H1 (cell line): ENCODE measurements around the gene S100P. TPM values are rescaled to one million over a fixed set of nuclear protein-coding genes. Genes with fewer than 3 reads are reported as not detected.
A peak's percentile ranks its signal among the peaks of the same experiment; 100 is the strongest.
"Not testable (repeated sequence)": the region's sequence is repeated elsewhere in the genome, so short reads cannot be mapped to it uniquely, and the experiment has no call there.

Experiments used
- CTCF ChIA-PET: fragments of 300-600 bp; sonication (Branson Sonifier 250); formaldehyde crosslinking; loops from one replicate; lab custom pipeline; 2021; ENCODE audit not compliant: partially characterized antibody; lab: Charles Lee
- POLR2A ChIA-PET: fragments of 300-600 bp; sonication (Branson Sonifier 250); formaldehyde crosslinking; loops from one replicate; lab custom pipeline; 2021; ENCODE audit warnings: inconsistent platforms; ENCODE audit not compliant: partially characterized antibody; lab: Charles Lee
- DNase-seq, 2 experiments: peaks; one replicate each; pipeline versions ENCODE4 v3.0.0 to v3.0.0-alpha.2; 2010 to 2022; ENCODE audit warnings: low spot score in 2 of 2, low read depth in 1 of 2, mixed read lengths in 1 of 2
- FAIRE-seq: peaks from 2 replicates; lab custom pipeline; 2011; peaks lifted over from hg19 to GRCh38; lab: Jason Lieb, UNC
- H2AFZ ChIP-seq: 2 replicates; pipeline ENCODE4 v1.8.1; 2012; ENCODE audit warnings: low read length, inconsistent platforms
- H2AK5ac ChIP-seq: 2 replicates; pipeline ENCODE4 v1.6.1; 2013; ENCODE audit warnings: low read depth, low read length
- H2BK120ac ChIP-seq: replicated peaks from 2 replicates; pipeline ENCODE3; 2013; ENCODE audit warnings: low read depth, low read length, inconsistent platforms
- H2BK12ac ChIP-seq: 2 replicates; pipeline ENCODE4 v1.6.1; 2013; ENCODE audit warnings: low read depth, low read length
- H2BK15ac ChIP-seq: 2 replicates; pipeline ENCODE4 v1.6.1; 2013; ENCODE audit warnings: low read length
- H2BK20ac ChIP-seq: 2 replicates; pipeline ENCODE4 v1.6.1; 2013; ENCODE audit warnings: low read length
- H2BK5ac ChIP-seq: 2 replicates; pipeline ENCODE4 v1.6.1; 2013; ENCODE audit warnings: low read depth, low read length
- H3K14ac ChIP-seq: 2 replicates; pipeline ENCODE4 v1.6.1; 2013; ENCODE audit warnings: inconsistent platforms; ENCODE audit not compliant: insufficient read length
- H3K18ac ChIP-seq: 2 replicates; pipeline ENCODE4 v1.6.1; 2013; ENCODE audit warnings: low read length; ENCODE audit errors: extremely low read depth
- H3K23ac ChIP-seq: 2 replicates; pipeline ENCODE4 v1.6.1; 2013; ENCODE audit warnings: inconsistent platforms; ENCODE audit not compliant: insufficient read length
- H3K23me2 ChIP-seq: 2 replicates; pipeline ENCODE4 v1.6.1; 2013; ENCODE audit warnings: low read depth, low read length
- H3K27ac ChIP-seq: 2 replicates; pipeline ENCODE4 v1.6.1; 2011; ENCODE audit warnings: low read depth, low read length, inconsistent platforms
- H3K27me3 ChIP-seq, 4 experiments: replicated peaks in 1 of 4; 1 replicate in 1 of 4; 2 replicates in 3 of 4; pipeline versions ENCODE4 v1.6.1 to v1.8.1; 2011 to 2013; ENCODE audit warnings: low read length in 3 of 4, mild to moderate bottlenecking in 3 of 4, inconsistent platforms in 2 of 4, mixed read lengths in 2 of 4, moderate library complexity in 1 of 4; ENCODE audit not compliant: control insufficient read depth in 3 of 4, insufficient read depth in 3 of 4; ENCODE audit errors: extremely low read depth in 1 of 4
- H3K36me3 ChIP-seq, 4 experiments: 2 replicates each; pipeline versions ENCODE4 v1.6.1 to v1.8.1; 2011 to 2013; ENCODE audit warnings: mild to moderate bottlenecking in 4 of 4, low read length in 3 of 4, moderate library complexity in 2 of 4, control low read depth in 1 of 4, inconsistent platforms in 1 of 4; ENCODE audit not compliant: insufficient read depth in 4 of 4, control insufficient read depth in 2 of 4
- H3K4ac ChIP-seq: replicated peaks from 2 replicates; pipeline ENCODE3; 2013; ENCODE audit warnings: low read length, low read depth, mixed read lengths, inconsistent platforms; ENCODE audit not compliant: insufficient read length
- H3K4me1 ChIP-seq, 4 experiments: replicated peaks in 1 of 4; 1 replicate in 1 of 4; 2 replicates in 3 of 4; pipeline versions ENCODE4 v1.6.1 to v1.8.1; 2011 to 2013; ENCODE audit warnings: low read length in 3 of 4, inconsistent platforms in 2 of 4, mixed read lengths in 1 of 4; ENCODE audit not compliant: insufficient read depth in 4 of 4, control insufficient read depth in 3 of 4
- H3K4me2 ChIP-seq, 2 experiments: 2 replicates each; pipeline versions ENCODE4 v1.6.1 to v1.8.1; 2011 to 2013; ENCODE audit warnings: low read depth in 2 of 2, low read length in 2 of 2, control low read depth in 1 of 2, inconsistent platforms in 1 of 2, mild to moderate bottlenecking in 1 of 2; ENCODE audit not compliant: insufficient read depth in 1 of 2
- H3K4me3 ChIP-seq, 4 experiments: fragments of 200-600, 300-600 bp in 1 of 4; sonication (generic), shearing (Covaris generic), sonication (Bioruptor Twin) in 1 of 4; 2 replicates each; pipeline versions ENCODE4 v1.5.1 to v1.8.1; 2011 to 2016; ENCODE audit warnings: low read length in 4 of 4, low read depth in 3 of 4, control low read depth in 2 of 4, inconsistent platforms in 2 of 4, mild to moderate bottlenecking in 2 of 4, mixed read lengths in 1 of 4, moderate library complexity in 1 of 4; ENCODE audit not compliant: insufficient read depth in 2 of 4; ENCODE audit errors: extremely low read depth in 1 of 4
- H3K56ac ChIP-seq: replicated peaks from 2 replicates; pipeline ENCODE3; 2013; ENCODE audit warnings: low read depth, mild to moderate bottlenecking, mixed read lengths, low read length, inconsistent platforms; ENCODE audit not compliant: insufficient read length
- H3K79me1 ChIP-seq: 2 replicates; pipeline ENCODE4 v1.6.1; 2013; ENCODE audit warnings: low read depth, low read length, control low read depth
- H3K79me2 ChIP-seq, 2 experiments: 2 replicates each; pipeline versions ENCODE4 v1.6.1 to v1.8.1; 2012 to 2013; ENCODE audit warnings: low read length in 2 of 2, mild to moderate bottlenecking in 2 of 2, inconsistent platforms in 1 of 2; ENCODE audit not compliant: insufficient read depth in 2 of 2, control insufficient read depth in 1 of 2
- H3K9ac ChIP-seq, 4 experiments: replicated peaks in 1 of 4; 1 replicate in 1 of 4; 2 replicates in 3 of 4; pipeline versions ENCODE4 v1.6.1 to v1.8.1; 2011 to 2013; ENCODE audit warnings: low read depth in 3 of 4, low read length in 3 of 4, control low read depth in 2 of 4, mild to moderate bottlenecking in 2 of 4, moderate library complexity in 2 of 4, inconsistent platforms in 1 of 4; ENCODE audit errors: extremely low read depth in 1 of 4
- H3K9me3 ChIP-seq, 2 experiments: 2 replicates each; pipeline versions ENCODE4 v1.6.1 to v1.8.1; 2012 to 2013; ENCODE audit warnings: mild to moderate bottlenecking in 2 of 2, moderate library complexity in 2 of 2, control low read depth in 1 of 2, inconsistent platforms in 1 of 2, low read depth in 1 of 2, low read length in 1 of 2, mixed read lengths in 1 of 2; ENCODE audit not compliant: insufficient read depth in 2 of 2
- H4K20me1 ChIP-seq, 2 experiments: replicated peaks in 1 of 2; 2 replicates each; pipeline versions ENCODE3 to v1.8.1; 2011 to 2013; ENCODE audit warnings: inconsistent platforms in 2 of 2, low read length in 2 of 2, mild to moderate bottlenecking in 1 of 2; ENCODE audit not compliant: insufficient read depth in 2 of 2, control insufficient read depth in 1 of 2
- H4K5ac ChIP-seq: 2 replicates; pipeline ENCODE4 v1.6.1; 2013; ENCODE audit warnings: low read length, low read depth, mixed read lengths, inconsistent platforms; ENCODE audit not compliant: insufficient read length
- H4K8ac ChIP-seq: 2 replicates; pipeline ENCODE4 v1.8.0; 2013; ENCODE audit warnings: mild to moderate bottlenecking, moderate library complexity, low read length, inconsistent platforms; ENCODE audit not compliant: insufficient read depth; ENCODE audit errors: extremely low read depth
- H4K91ac ChIP-seq: replicated peaks from 2 replicates; pipeline ENCODE3; 2013; ENCODE audit warnings: low read length, mixed read lengths, inconsistent platforms; ENCODE audit not compliant: insufficient read length
- WGBS, 2 experiments: shearing (Covaris generic) in 1 of 2; methylation state at CpG; one replicate each; pipeline versions ENCODE4 v1.1.6 to v1.1.7; 2013 to 2015; ENCODE audit warnings: low lambda C conversion rate in 2 of 2, mixed read lengths in 2 of 2, inconsistent platforms in 1 of 2, low coverage in 1 of 2, missing lambda C conversion rate in 1 of 2; ENCODE audit not compliant: insufficient replicate concordance in 2 of 2, insufficient coverage in 1 of 2, insufficient read length in 1 of 2; ENCODE audit errors: extremely low coverage in 1 of 2, missing lambda C conversion rate in 1 of 2; 5-methylcytosine and 5-hydroxymethylcytosine counted together
- polyA plus RNA-seq, 7 experiments: library from polyadenylated mRNA; depleted of rRNA in 3 of 7; stranded (reverse) in 5 of 7; unstranded in 2 of 7; fragments of >200 nt in 5 of 7; fragments of 200-250 nt in 2 of 7; gene quantifications; 1 replicate in 5 of 7; 2 replicates in 1 of 7; 4 replicates in 1 of 7; pipeline versions ENCODE4 v1.2.1 to v1.2.3, GENCODE V29; 2011 to 2013; ENCODE audit warnings: missing spikeins in 2 of 7, mixed read lengths in 2 of 7
- total RNA-seq: library from RNA; stranded (reverse); fragmentation: NEBNext Ultra II Directional; extraction: Animal tissue kit (Norgen Biotek cat#: 25700); gene quantifications from 2 replicates; pipeline ENCODE4 v1.2.1, GENCODE V29; 2021

The S100P gene
- total and polyA plus RNA-seq, 2 of the 8 experiments (the other 6 are each of a cell fraction or from before 2014, with no cell fraction given) = not detected

GRCh38 chr4:6725427-6725961, 31.8 kb downstream of the S100P start:
- H3K23ac ChIP-seq, H4K20me1 ChIP-seq, H2BK5ac ChIP-seq, H3K4me2 ChIP-seq, H3K9ac ChIP-seq, FAIRE-seq, H2AK5ac ChIP-seq, POLR2A ChIA-PET, H3K9me3 ChIP-seq, H3K79me2 ChIP-seq, H4K8ac ChIP-seq, H3K27me3 ChIP-seq, H4K5ac ChIP-seq, DNase-seq, H3K18ac ChIP-seq, H3K23me2 ChIP-seq, H3K4me3 ChIP-seq, H2BK20ac ChIP-seq, H3K4ac ChIP-seq, H3K27ac ChIP-seq, H2AFZ ChIP-seq, H3K79me1 ChIP-seq, H3K36me3 ChIP-seq: not testable (repeated sequence)
- WGBS, 2 experiments = 85 to 100% methylated on average over 1 to 16 of the region's 16 CpGs
- Histone ChIP-seq H3K4me1 (peaks cover 0 to 13% (median 6%) of the 10 kb centered on the region in 4 experiments; a peak in 5 of 7 replicates), H2BK12ac (peak overlapping the region; percentile 78; the same call in 1 of the 2 replicates), H3K56ac (peak overlapping the region; percentile 69), H3K14ac (peak overlapping the region; percentile 45), H4K91ac (peak overlapping the region; percentile 81), H2BK120ac (peak overlapping the region; percentile 43), H2BK15ac (0 out of 2 replicates have a peak overlapping the region, but pooled peaks have one; percentile 14)
- CTCF ChIA-PET = interaction anchor here (0.6 to 11.1 kb wide), 2 partner anchors 149 to 272 kb away, joined by 3 to 182 read pairs; no protein-coding TSS in a partner anchor
